Activated CD8-positive, alpha-beta T cell treated with anti-CD3 and anti-CD28 coated beads, Interleukin-2, amount 10 ng/mL, durations not matched to agents 7 days and 5 days (primary cell): ENCODE measurements around the gene CARMIL1. TPM values are rescaled to one million over a fixed set of nuclear protein-coding genes. Genes with fewer than 3 reads are reported as not detected.

Source experiments
- ATAC-seq: fragments of 150-1000 bp; cut with Tn5 transposase; one replicate; pipeline ENCODE4 v1.10.0; 2021; ENCODE audit warnings: moderate library complexity
- CTCF ChIA-PET: fragments of 350-600 bp; sonication (Branson Sonifier 250); formaldehyde crosslinking; loops from one replicate; lab custom pipeline; 2021; ENCODE audit warnings: antibody characterized with exemption; lab: Charles Lee
- POLR2A ChIA-PET: fragments of 350-600 bp; sonication (Branson Sonifier 250); formaldehyde crosslinking; loops from one replicate; lab custom pipeline; 2021; ENCODE audit warnings: antibody characterized with exemption; lab: Charles Lee
- DNase-seq: peaks from one replicate; pipeline ENCODE4 v3.0.0-alpha.2; 2020
- H3K27ac Mint-ChIP-seq: one replicate; pipeline ENCODE4 v1.8.0; 2021; ENCODE audit warnings: mild to moderate bottlenecking, mixed read lengths
- H3K27me3 Mint-ChIP-seq: one replicate; pipeline ENCODE4 v1.8.0; 2021; ENCODE audit warnings: low read depth, mixed read lengths
- H3K36me3 Mint-ChIP-seq: one replicate; pipeline ENCODE4 v1.8.0; 2021; ENCODE audit warnings: low read depth, mixed read lengths
- H3K4me1 Mint-ChIP-seq: one replicate; pipeline ENCODE4 v1.8.0; 2021; ENCODE audit warnings: low read depth, mixed read lengths
- H3K4me3 Mint-ChIP-seq: one replicate; pipeline ENCODE4 v1.8.0; 2021; ENCODE audit warnings: mild to moderate bottlenecking, mixed read lengths
- H3K9me3 Mint-ChIP-seq: one replicate; pipeline ENCODE4 v1.8.0; 2022; ENCODE audit warnings: mixed read lengths; ENCODE audit not compliant: insufficient read depth
- total RNA-seq, 2 experiments: library from RNA; stranded (reverse); gene quantifications; one replicate each; pipeline ENCODE4 v1.2.3, GENCODE V29; 2021

Gene CARMIL1
- total RNA-seq, 2 experiments from 2014 or later: 4.6 to 4.8 TPM

DNA sequence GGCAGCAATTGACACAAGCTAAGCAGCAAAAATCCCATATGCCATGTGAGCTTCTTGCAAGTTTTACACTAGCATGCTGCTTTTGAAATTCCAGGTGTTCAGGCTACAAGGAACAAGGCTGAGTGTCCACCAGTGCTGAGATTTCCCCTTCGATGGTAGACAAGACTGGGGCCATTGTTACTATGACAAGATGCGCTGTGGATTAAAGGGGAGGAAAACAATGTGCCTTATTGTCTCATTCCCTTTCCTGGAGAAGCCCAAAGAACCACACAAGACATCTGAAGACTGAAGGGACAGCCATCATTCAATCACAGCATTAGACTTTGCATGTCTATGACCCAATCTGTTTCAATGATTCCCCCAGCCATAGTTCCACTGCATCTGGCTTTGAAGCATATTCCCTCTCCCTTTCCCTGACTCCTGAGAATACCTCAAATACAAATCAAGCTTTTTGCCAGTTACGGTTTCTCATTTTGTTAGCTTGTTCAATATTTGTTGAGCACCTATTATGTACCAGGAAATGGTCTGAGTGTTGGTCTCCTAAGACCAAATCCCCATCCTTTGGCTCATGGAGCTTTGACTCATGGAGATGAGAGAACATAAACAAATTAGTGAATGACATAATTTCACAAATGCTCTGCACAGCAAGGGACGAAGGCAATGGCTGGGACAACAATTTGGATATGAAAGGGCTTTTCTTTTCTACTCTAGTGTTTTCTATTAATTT lies 349.5 kb downstream of the CARMIL1 start:
- Mint-ChIP-seq H3K27ac (no peak overlapping the region), H3K9me3 (no peaks in the 10 kb centered on the region), H3K36me3 (no peaks in the 10 kb centered on the region), H3K27me3 (peaks cover 14% of the 10 kb centered on the region), H3K4me1 (no peaks in the 10 kb centered on the region), H3K4me3 (no peak overlapping the region)
- POLR2A ChIA-PET: no interaction called here
- CTCF ChIA-PET: no interaction called here
- ATAC-seq (no peak), DNase-seq (no peak)

GRCh38 chr6:25629198-25629576 lies 350.0 kb downstream of the CARMIL1 start:
- Mint-ChIP-seq H3K36me3 (no peaks in the 10 kb centered on the region), H3K9me3 (no peaks in the 10 kb centered on the region), H3K27ac (no peak overlapping the region), H3K4me1 (no peaks in the 10 kb centered on the region), H3K27me3 (peaks cover 11% of the 10 kb centered on the region), H3K4me3 (no peak overlapping the region)
- ChIA-PET POLR2A (no interaction called here), CTCF (no interaction called here)
- ATAC-seq: no peak
- DNase-seq: no peak

GRCh38 chr6:25630508-25631278 lies 351.5 kb downstream of the CARMIL1 start:
- no peaks in the 10 kb centered on the region for H3K36me3 Mint-ChIP-seq
- H3K4me3 Mint-ChIP-seq: no peak overlapping the region
- DNase-seq (no peak), ATAC-seq (no peak)
- no peaks in the 10 kb centered on the region for H3K4me1 Mint-ChIP-seq
- peaks cover 18% of the 10 kb centered on the region for H3K27me3 Mint-ChIP-seq
- H3K27ac Mint-ChIP-seq: no peak overlapping the region
- no peaks in the 10 kb centered on the region for H3K9me3 Mint-ChIP-seq
- POLR2A ChIA-PET: no interaction called here
- CTCF ChIA-PET: no interaction called here

DNA sequence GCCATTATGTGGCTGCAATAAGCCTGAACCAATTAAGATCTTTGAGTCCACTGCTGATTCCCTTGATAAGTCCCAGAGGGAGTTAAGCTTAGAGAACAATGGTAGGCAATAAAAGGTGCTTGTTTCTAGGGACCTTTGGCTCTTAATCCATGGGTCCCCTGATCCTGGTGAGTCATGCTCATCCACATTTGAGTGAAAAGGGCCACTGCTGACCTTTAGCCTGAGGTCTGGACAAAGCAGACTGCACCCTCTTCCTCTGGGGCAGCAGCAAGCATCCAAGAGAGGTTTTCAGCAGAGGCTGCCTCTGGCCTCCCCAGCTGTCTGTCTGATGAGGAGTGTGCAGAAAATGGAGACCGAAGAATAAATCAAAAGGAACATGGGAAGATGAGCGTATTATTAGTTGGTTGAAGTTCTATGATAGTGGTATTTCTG lies 356.7 kb downstream of the CARMIL1 start:
- H3K36me3 Mint-ChIP-seq: no peaks in the 10 kb centered on the region
- CTCF ChIA-PET: no interaction called here
- peaks cover 18% of the 10 kb centered on the region for H3K27me3 Mint-ChIP-seq
- no peaks in the 10 kb centered on the region for H3K4me1 Mint-ChIP-seq
- ATAC-seq (no peak), DNase-seq (no peak)
- no peaks in the 10 kb centered on the region for H3K9me3 Mint-ChIP-seq
- POLR2A ChIA-PET: no interaction called here
- no peak overlapping the region for H3K4me3 Mint-ChIP-seq
- no peak overlapping the region for H3K27ac Mint-ChIP-seq

GRCh38 chr6:25637211-25637610 lies 358.0 kb downstream of the CARMIL1 start:
- H3K27me3 Mint-ChIP-seq: peaks cover 24% of the 10 kb centered on the region
- H3K9me3 Mint-ChIP-seq: no peaks in the 10 kb centered on the region
- no peak for DNase-seq
- no peak overlapping the region for H3K4me3 Mint-ChIP-seq
- no peak for ATAC-seq
- ChIA-PET POLR2A (no interaction called here), CTCF (no interaction called here)
- no peak overlapping the region for H3K27ac Mint-ChIP-seq
- no peaks in the 10 kb centered on the region for H3K36me3 Mint-ChIP-seq
- no peaks in the 10 kb centered on the region for H3K4me1 Mint-ChIP-seq

GRCh38 chr6:25637960-25638434 lies 358.8 kb downstream of the CARMIL1 start:
- DNase-seq (no peak), ATAC-seq (no peak)
- Mint-ChIP-seq H3K4me1 (no peaks in the 10 kb centered on the region), H3K9me3 (no peaks in the 10 kb centered on the region), H3K4me3 (no peak overlapping the region), H3K36me3 (no peaks in the 10 kb centered on the region), H3K27ac (no peak overlapping the region), H3K27me3 (peaks cover 24% of the 10 kb centered on the region)
- POLR2A ChIA-PET: no interaction called here
- CTCF ChIA-PET: no interaction called here

DNA sequence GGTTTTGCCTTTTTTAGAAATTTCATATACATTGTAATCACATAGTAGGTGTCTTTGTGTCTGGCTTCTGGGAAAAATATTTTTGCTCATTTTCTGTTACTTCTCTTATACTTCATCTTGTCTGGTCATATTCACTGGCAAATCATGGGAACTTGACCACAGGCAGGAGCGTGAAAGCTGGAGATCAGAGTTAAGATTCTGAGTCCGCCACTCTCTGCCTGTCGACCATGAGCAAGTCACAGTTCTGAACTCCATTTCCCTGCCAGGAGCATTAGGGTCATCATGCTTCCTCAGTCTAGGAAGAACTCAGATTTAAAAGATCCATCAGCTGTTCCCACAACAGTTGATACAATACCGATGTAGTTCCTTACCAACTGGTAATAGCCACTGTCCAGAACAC lies 360.5 kb downstream of the CARMIL1 start:
- peaks cover 26% of the 10 kb centered on the region for H3K27me3 Mint-ChIP-seq
- DNase-seq (no peak), ATAC-seq (no peak)
- ChIA-PET CTCF (interaction anchor here (1.1 kb wide), 1 partner anchor 79 kb away, joined by 3 read pairs; no protein-coding TSS in a partner anchor), POLR2A (no interaction called here)
- no peaks in the 10 kb centered on the region for H3K4me1 Mint-ChIP-seq
- H3K4me3 Mint-ChIP-seq: no peak overlapping the region
- H3K36me3 Mint-ChIP-seq: no peaks in the 10 kb centered on the region
- no peak overlapping the region for H3K27ac Mint-ChIP-seq
- no peaks in the 10 kb centered on the region for H3K9me3 Mint-ChIP-seq

- Mint-ChIP-seq H3K27me3 (peaks cover 26% of the 10 kb centered on the region), H3K4me1 (no peaks in the 10 kb centered on the region), H3K27ac (no peak overlapping the region), H3K4me3 (no peak overlapping the region), H3K9me3 (no peaks in the 10 kb centered on the region), H3K36me3 (no peaks in the 10 kb centered on the region)
- DNase-seq (no peak), ATAC-seq (no peak)
- ChIA-PET CTCF (interaction anchor here (0.6 to 1.4 kb wide), 3 partner anchors 78 to 363 kb away, joined by 3 read pairs; no protein-coding TSS in a partner anchor), POLR2A (no interaction called here)
These were observed 361.3 kb downstream of the CARMIL1 start for GRCh38 chr6:25640446-25640845.

DNA sequence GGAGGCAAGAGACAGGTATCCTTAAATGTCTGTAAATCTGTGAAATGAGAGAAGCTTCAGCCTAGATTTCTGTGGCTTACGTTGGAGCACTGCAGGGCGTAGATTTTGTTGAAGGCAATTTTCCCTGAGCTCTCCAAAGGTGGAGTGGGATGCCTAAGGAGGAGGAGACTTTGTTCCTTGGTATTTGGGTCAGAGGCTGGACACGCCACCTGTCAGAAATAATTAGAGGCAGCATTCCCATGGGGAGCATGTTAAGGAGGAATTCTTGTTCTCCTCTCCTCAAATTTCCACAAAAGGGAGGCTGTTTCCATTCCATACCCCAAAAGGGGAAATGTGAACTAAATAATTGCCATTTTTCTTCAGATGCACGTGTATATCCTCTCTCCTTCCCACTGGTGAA lies 361.7 kb downstream of the CARMIL1 start:
- Mint-ChIP-seq H3K27me3 (peaks cover 28% of the 10 kb centered on the region), H3K4me1 (no peaks in the 10 kb centered on the region), H3K36me3 (no peaks in the 10 kb centered on the region), H3K4me3 (no peak overlapping the region), H3K27ac (no peak overlapping the region), H3K9me3 (no peaks in the 10 kb centered on the region)
- ATAC-seq (no peak), DNase-seq (no peak)
- ChIA-PET POLR2A (no interaction called here), CTCF (interaction anchor here (0.6 to 1.4 kb wide), 3 partner anchors 77 to 362 kb away, joined by 3 read pairs; no protein-coding TSS in a partner anchor)

GRCh38 chr6:25641377-25641776 lies 362.2 kb downstream of the CARMIL1 start:
- POLR2A ChIA-PET: no interaction called here
- CTCF ChIA-PET: interaction anchor here (1.3 to 1.4 kb wide), 2 partner anchors 39 to 362 kb away, joined by 3 to 4 read pairs; no protein-coding TSS in a partner anchor
- no peaks in the 10 kb centered on the region for H3K36me3 Mint-ChIP-seq
- no peak overlapping the region for H3K4me3 Mint-ChIP-seq
- peaks cover 30% of the 10 kb centered on the region for H3K27me3 Mint-ChIP-seq
- H3K9me3 Mint-ChIP-seq: no peaks in the 10 kb centered on the region
- DNase-seq: no peak
- no peak for ATAC-seq
- H3K4me1 Mint-ChIP-seq: no peaks in the 10 kb centered on the region
- H3K27ac Mint-ChIP-seq: no peak overlapping the region

GRCh38 chr6:25641940-25642666 lies 362.9 kb downstream of the CARMIL1 start:
- H3K9me3 Mint-ChIP-seq: no peaks in the 10 kb centered on the region
- CTCF ChIA-PET: interaction anchor here (1.3 kb wide), 1 partner anchor 40 kb away, joined by 4 read pairs; no protein-coding TSS in a partner anchor

More at GRCh38 chr6:25641940-25642666, 362.9 kb downstream of the CARMIL1 start:
- no peak overlapping the region for H3K4me3 Mint-ChIP-seq
- no peak overlapping the region for H3K27ac Mint-ChIP-seq
- peaks cover 28% of the 10 kb centered on the region for H3K27me3 Mint-ChIP-seq
- no peak for DNase-seq
- ATAC-seq: no peak
- POLR2A ChIA-PET: no interaction called here
- no peaks in the 10 kb centered on the region for H3K4me1 Mint-ChIP-seq
- no peaks in the 10 kb centered on the region for H3K36me3 Mint-ChIP-seq
